IPS-NIHi11 (cell line): ENCODE results near the gene PARD6G.
"Not testable (repeated sequence)": the region's sequence is repeated elsewhere in the genome, so short reads cannot be mapped to it uniquely, and the experiment has no call there.

Experiments used
- DNase-seq: peaks from one replicate; pipeline ENCODE4 v3.0.0; 2012; ENCODE audit warnings: mixed read lengths, low spot score

Gene PARD6G

GRCh38 chr18:80241919-80242777, 5.2 kb downstream of the PARD6G start:
- no peak for DNase-seq

- no peak for DNase-seq
Observed at GRCh38 chr18:80239830-80240229, 7.5 kb downstream of the PARD6G start.

GRCh38 chr18:80238651-80239260, 8.6 kb downstream of the PARD6G start:
- DNase-seq, result no peak

- not testable (repeated sequence) for DNase-seq
Observed at GRCh38 chr18:80237519-80237918, 9.8 kb downstream of the PARD6G start.

- no peak for DNase-seq
Observed at GRCh38 chr18:80234398-80234797, 12.9 kb downstream of the PARD6G start.

GRCh38 chr18:80233899-80234298, 13.4 kb downstream of the PARD6G start:
- DNase-seq, result no peak

- no peak for DNase-seq
Observed at GRCh38 chr18:80233201-80233835, 14.0 kb downstream of the PARD6G start.

GRCh38 chr18:80232710-80233109, 14.6 kb downstream of the PARD6G start:
- no peak for DNase-seq

GRCh38 chr18:80232030-80232429, 15.3 kb downstream of the PARD6G start:
- no peak for DNase-seq

- no peak for DNase-seq
Observed at GRCh38 chr18:80231616-80232015, 15.7 kb downstream of the PARD6G start.

GRCh38 chr18:80231151-80231550, 16.2 kb downstream of the PARD6G start:
- no peak for DNase-seq

GRCh38 chr18:80229766-80230745, 17.3 kb downstream of the PARD6G start:
- DNase-seq, result no peak

GRCh38 chr18:80229363-80229762, 18.0 kb downstream of the PARD6G start:
- DNase-seq, result no peak

- peak; percentile 45 for DNase-seq
Observed at GRCh38 chr18:80228051-80228848, 19.1 kb downstream of the PARD6G start.

GRCh38 chr18:80227472-80227871, 19.8 kb downstream of the PARD6G start:
- DNase-seq, result no peak

GRCh38 chr18:80225685-80226084, 21.6 kb downstream of the PARD6G start:
- DNase-seq, result no peak

GRCh38 chr18:80223581-80224148, 23.6 kb downstream of the PARD6G start:
- DNase-seq, result no peak

- not testable (repeated sequence) for DNase-seq
Observed at GRCh38 chr18:80219488-80219887, 27.8 kb downstream of the PARD6G start.

GRCh38 chr18:80218341-80219227, 28.7 kb downstream of the PARD6G start:
- DNase-seq, result no peak

GRCh38 chr18:80213182-80213581, 34.1 kb downstream of the PARD6G start:
- DNase-seq, result no peak
